Tibial nerve (tissue), 3 donors: ENCODE data around the gene ANOS1.

Experiments used
- CTCF ChIP-seq, 5 experiments: fragments of 200-600 bp in 3 of 5; fragments of 450-650 bp in 2 of 5; sonication (generic) in 3 of 5; IDR thresholded peaks; one replicate each; pipeline ENCODE4 v1.5.1; 2016 to 2019; ENCODE audit warnings: antibody characterized with exemption in 5 of 5, mild to moderate bottlenecking in 3 of 5, moderate library complexity in 2 of 5
- POLR2A ChIP-seq, 2 donors: fragments of 450-650 bp; IDR thresholded peaks; one replicate each; pipeline ENCODE4 v1.6.1; 2017; ENCODE audit warnings: antibody characterized with exemption in 2 of 2, mild to moderate bottlenecking in 2 of 2, moderate library complexity in 2 of 2

GRCh38 chrX:8604131-8604530 is 127.8 kb downstream of the ANOS1 start:
- TF ChIP-seq CTCF (IDR thresholded peaks at IDR 0.05): no peak
- TF ChIP-seq POLR2A (IDR thresholded peaks at IDR 0.05): no peak
